HG03175 (cell line): ENCODE measurements around the gene EMC6.
"Not testable (repeated sequence)": the region's sequence is repeated elsewhere in the genome, so short reads cannot be mapped to it uniquely, and the experiment has no call there.

Source experiments
- ATAC-seq: cut with Tn5 transposase; IDR thresholded peaks from one replicate; pipeline ENCODE4 v1.9.1; 2021; ENCODE audit warnings: mild to moderate bottlenecking, moderate library complexity; ENCODE audit not compliant: unreplicated experiment

Gene EMC6

GRCh38 chr17:3704931-3705717 lies 36.5 kb downstream of the EMC6 start:
- no peak for ATAC-seq

- not testable (repeated sequence) for ATAC-seq
Measured at GRCh38 chr17:3705718-3705984, 37.0 kb downstream of the EMC6 start.

GRCh38 chr17:3708366-3708765 lies 39.8 kb downstream of the EMC6 start:
- ATAC-seq = no peak

GRCh38 chr17:3710951-3711383 lies 42.4 kb downstream of the EMC6 start:
- ATAC-seq = peak; percentile 96

- ATAC-seq = no peak
Measured at GRCh38 chr17:3712811-3713463, 44.3 kb downstream of the EMC6 start.

- ATAC-seq = no peak
Measured at GRCh38 chr17:3715296-3715695, 46.7 kb downstream of the EMC6 start.

GRCh38 chr17:3718201-3718600 lies 49.6 kb downstream of the EMC6 start:
- no peak for ATAC-seq

GRCh38 chr17:3719265-3719664 lies 50.7 kb downstream of the EMC6 start:
- no peak for ATAC-seq
